ENCODE measurements around the gene PCDHB1.

GRCh38 chr5:141001844-141002604 is 49.1 kb upstream of the PCDHB1 start:
- TF ChIP-seq CTCF (conservative IDR thresholded peaks at IDR 0.05; ENCODE audit: low read depth in 2 of 2) (no peak), EZH2phosphoT487 (IDR thresholded peaks at IDR 0.05; ENCODE audit: unreplicated experiment) (no peak), POLR2AphosphoS5 (IDR thresholded peaks at IDR 0.05; ENCODE audit: low read depth) (no peak), REST (IDR thresholded peaks at IDR 0.05; ENCODE audit: unreplicated experiment) (no peak), EZH2 (IDR thresholded peaks at IDR 0.05; ENCODE audit: low read depth, unreplicated experiment) (no peak), STAT1 (IDR thresholded peaks at IDR 0.05; ENCODE audit: unreplicated experiment) (no peak), JUNB (IDR thresholded peaks at IDR 0.05; ENCODE audit: unreplicated experiment) (no peak), ZNF331 (CRISPR knock-in tag; IDR thresholded peaks at IDR 0.05; ENCODE audit: low read depth) (no peak), CREB1 (CRISPR knock-in tag; IDR thresholded peaks at IDR 0.05; ENCODE audit: low read depth) (peak; percentile 69; the same call in 1 of the 2 replicates), ETS1 (IDR thresholded peaks at IDR 0.05) (peak; percentile 40; the same call in 1 of the 2 replicates)
